Ishikawa (cell line): ENCODE results near the gene RBM4.

Source experiments
- CEBPB ChIP-seq: IDR thresholded peaks from 2 replicates; pipeline ENCODE4 v1.6.1; 2012
- CREB1 ChIP-seq: IDR thresholded peaks from 2 replicates; pipeline ENCODE4 v1.6.1; 2012; ENCODE audit warnings: low read depth
- EGR1 ChIP-seq: IDR thresholded peaks from 2 replicates; pipeline ENCODE4 v1.6.1; 2012
- EP300 ChIP-seq: IDR thresholded peaks from 2 replicates; pipeline ENCODE4 v1.6.1; 2012; ENCODE audit warnings: borderline replicate concordance
- FOXM1 ChIP-seq: IDR thresholded peaks from 2 replicates; pipeline ENCODE4 v1.6.1; 2012; ENCODE audit warnings: low read depth, borderline replicate concordance
- MAX ChIP-seq: IDR thresholded peaks from 2 replicates; pipeline ENCODE4 v1.6.1; 2012
- NFIC ChIP-seq: IDR thresholded peaks from 2 replicates; pipeline ENCODE4 v1.6.1; 2012
- RAD21 ChIP-seq: IDR thresholded peaks from 2 replicates; pipeline ENCODE4 v1.6.1; 2012; ENCODE audit warnings: low read depth
- REST ChIP-seq: IDR thresholded peaks from 2 replicates; pipeline ENCODE4 v1.6.1; 2012; ENCODE audit warnings: low read depth, mild to moderate bottlenecking
- TAF1 ChIP-seq: IDR thresholded peaks from 2 replicates; pipeline ENCODE4 v1.6.1; 2012; ENCODE audit warnings: low read depth, mild to moderate bottlenecking
- TCF12 ChIP-seq: IDR thresholded peaks from 2 replicates; pipeline ENCODE4 v1.6.1; 2012; ENCODE audit warnings: low read depth
- TEAD4 ChIP-seq: IDR thresholded peaks from 2 replicates; pipeline ENCODE4 v1.6.1; 2012
- USF1 ChIP-seq: IDR thresholded peaks from 2 replicates; pipeline ENCODE4 v1.6.1; 2012
- YY1 ChIP-seq: IDR thresholded peaks from 2 replicates; pipeline ENCODE4 v1.6.1; 2012; ENCODE audit warnings: low read depth
- ZBTB7A ChIP-seq: IDR thresholded peaks from 2 replicates; pipeline ENCODE4 v1.6.1; 2012; ENCODE audit warnings: low read depth

RBM4 gene

GRCh38 chr11:66665369-66665768 lies 26.9 kb downstream of the RBM4 start:
- TF ChIP-seq MAX (no peak), TCF12 (no peak), YY1 (no peak), USF1 (no peak), CREB1 (no peak), EGR1 (no peak), ZBTB7A (no peak), EP300 (no peak), RAD21 (no peak), TEAD4 (no peak), REST (no peak), TAF1 (no peak), CEBPB (no peak), NFIC (no peak)

- TF ChIP-seq TCF12 = no peak
- TF ChIP-seq FOXM1 = no peak
- TF ChIP-seq TAF1 = no peak
- no peak for TF ChIP-seq YY1
- TF ChIP-seq MAX = no peak
- TF ChIP-seq EP300 = no peak
- no peak for TF ChIP-seq CREB1
- no peak for TF ChIP-seq TEAD4
- no peak for TF ChIP-seq REST
- TF ChIP-seq CEBPB = no peak
- TF ChIP-seq RAD21 = no peak
- no peak for TF ChIP-seq ZBTB7A
- TF ChIP-seq USF1 = no peak
- no peak for TF ChIP-seq NFIC
- TF ChIP-seq EGR1 = no peak
Observed at GRCh38 chr11:66670816-66671215, 32.3 kb downstream of the RBM4 start.

- TF ChIP-seq FOXM1 = no peak
- TF ChIP-seq NFIC = no peak
- no peak for TF ChIP-seq YY1
- no peak for TF ChIP-seq CREB1
Observed at GRCh38 chr11:66674964-66675602, 36.6 kb downstream of the RBM4 start.

- no peak for TF ChIP-seq USF1
- TF ChIP-seq TCF12 = no peak
- TF ChIP-seq EGR1 = no peak
- no peak for TF ChIP-seq CEBPB
- no peak for TF ChIP-seq TEAD4
- no peak for TF ChIP-seq YY1
- TF ChIP-seq REST = no peak
Observed at GRCh38 chr11:66676282-66676919, 37.9 kb downstream of the RBM4 start.
